ENCODE data around the gene MYO16. TPM values are rescaled to one million over a fixed set of nuclear protein-coding genes. Genes with fewer than 3 reads are reported as not detected.

MYO16 gene
- total RNA-seq, 3 donors from 2014 or later: 0.15 to 0.48 (median 0.33) TPM

DNA sequence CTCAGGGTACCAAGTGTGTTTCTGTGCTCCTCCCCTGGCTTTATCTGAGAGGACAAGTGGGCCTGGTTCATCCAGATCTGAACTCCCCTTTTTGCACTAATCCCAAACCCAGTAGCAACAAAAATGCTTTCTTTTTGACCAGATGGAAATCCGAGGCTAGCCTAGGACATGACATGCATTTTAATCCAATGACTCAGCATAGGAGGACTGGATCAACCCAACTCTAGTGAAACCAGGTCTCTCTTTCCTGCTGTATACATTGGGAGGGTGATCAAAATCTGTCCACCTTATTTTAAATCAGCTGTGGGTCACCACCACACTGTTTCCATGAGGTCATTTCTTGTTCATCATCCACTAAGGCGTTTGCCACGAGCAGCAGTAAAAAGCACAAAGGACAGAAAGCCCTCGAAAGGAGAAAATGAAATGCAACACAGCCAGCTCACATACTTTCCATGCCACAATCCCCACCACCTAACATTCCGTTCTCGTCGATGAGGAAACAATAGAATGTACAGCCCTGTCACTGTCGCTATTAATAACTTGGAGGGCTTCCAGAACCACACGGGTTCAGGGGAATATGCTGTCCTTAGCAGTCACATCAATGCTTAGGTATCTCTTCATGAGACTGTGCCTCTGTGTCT, 614.0 kb downstream of the MYO16 start:
- DNase-seq (ENCODE audit: low spot score in 2 of 2): peak in 1 of 2 donors; percentile 76
- Histone ChIP-seq H3K36me3 (no peaks in the 10 kb centered on the region), H3K27ac (peak overlapping the region; percentile 64 to 75), H3K27me3 (no peaks in the 10 kb centered on the region), H3K4me3 (peak overlapping the region in 2 of 3 donors; percentile 12 to 37), H3K4me1 (no peaks in the 10 kb centered on the region), H3K9me3 (peaks cover 0 to 11% of the 10 kb centered on the region in 2 donors)
- TF ChIP-seq, protein P1, sequence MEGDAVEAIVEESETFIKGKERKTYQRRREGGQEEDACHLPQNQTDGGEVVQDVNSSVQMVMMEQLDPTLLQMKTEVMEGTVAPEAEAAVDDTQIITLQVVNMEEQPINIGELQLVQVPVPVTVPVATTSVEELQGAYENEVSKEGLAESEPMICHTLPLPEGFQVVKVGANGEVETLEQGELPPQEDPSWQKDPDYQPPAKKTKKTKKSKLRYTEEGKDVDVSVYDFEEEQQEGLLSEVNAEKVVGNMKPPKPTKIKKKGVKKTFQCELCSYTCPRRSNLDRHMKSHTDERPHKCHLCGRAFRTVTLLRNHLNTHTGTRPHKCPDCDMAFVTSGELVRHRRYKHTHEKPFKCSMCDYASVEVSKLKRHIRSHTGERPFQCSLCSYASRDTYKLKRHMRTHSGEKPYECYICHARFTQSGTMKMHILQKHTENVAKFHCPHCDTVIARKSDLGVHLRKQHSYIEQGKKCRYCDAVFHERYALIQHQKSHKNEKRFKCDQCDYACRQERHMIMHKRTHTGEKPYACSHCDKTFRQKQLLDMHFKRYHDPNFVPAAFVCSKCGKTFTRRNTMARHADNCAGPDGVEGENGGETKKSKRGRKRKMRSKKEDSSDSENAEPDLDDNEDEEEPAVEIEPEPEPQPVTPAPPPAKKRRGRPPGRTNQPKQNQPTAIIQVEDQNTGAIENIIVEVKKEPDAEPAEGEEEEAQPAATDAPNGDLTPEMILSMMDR (IDR thresholded peaks at IDR 0.05): no peak
- TF ChIP-seq POLR2AphosphoS5 (IDR thresholded peaks at IDR 0.05) (peak in 2 of 3 donors; percentile 40 to 49), POLR2A (IDR thresholded peaks at IDR 0.05) (no peak)
- intact Hi-C loops (cut with DNase I; ENCODE audit: low total_unique reads): no loop called here

- intact Hi-C loops (cut with DNase I; ENCODE audit: low total_unique reads): no loop called here
- TF ChIP-seq, protein P1 (IDR thresholded peaks at IDR 0.05): no peak
- TF ChIP-seq POLR2A (IDR thresholded peaks at IDR 0.05): no peak
- TF ChIP-seq POLR2AphosphoS5 (IDR thresholded peaks at IDR 0.05): no peak
- Histone ChIP-seq H3K9me3 (peaks cover 0 to 11% of the 10 kb centered on the region in 2 donors), H3K27me3 (no peaks in the 10 kb centered on the region), H3K27ac (peak overlapping the region; percentile 35 to 75), H3K4me1 (no peaks in the 10 kb centered on the region), H3K4me3 (no peak overlapping the region), H3K36me3 (no peaks in the 10 kb centered on the region)
- DNase-seq (ENCODE audit: low spot score in 2 of 2): no peak
These were observed 615.2 kb downstream of the MYO16 start for GRCh38 chr13:109244566-109244965.

GRCh38 chr13:109246001-109246400, 616.6 kb downstream of the MYO16 start:
- no peaks in the 10 kb centered on the region for H3K36me3 ChIP-seq
- no peak overlapping the region for H3K4me3 ChIP-seq
- intact Hi-C loops (cut with DNase I; ENCODE audit: low total_unique reads): no loop called here
- DNase-seq (ENCODE audit: low spot score in 2 of 2): no peak
- peaks cover 0 to 11% of the 10 kb centered on the region in 2 donors for H3K9me3 ChIP-seq
- H3K27me3 ChIP-seq: no peaks in the 10 kb centered on the region
- no peak overlapping the region for H3K27ac ChIP-seq
- TF ChIP-seq POLR2AphosphoS5 (IDR thresholded peaks at IDR 0.05): no peak
- no peaks in the 10 kb centered on the region for H3K4me1 ChIP-seq

- Histone ChIP-seq H3K27ac (no peak overlapping the region), H3K4me1 (no peaks in the 10 kb centered on the region), H3K9me3 (peaks cover 0 to 11% of the 10 kb centered on the region in 2 donors), H3K27me3 (no peaks in the 10 kb centered on the region), H3K36me3 (no peaks in the 10 kb centered on the region), H3K4me3 (no peak overlapping the region)
- TF ChIP-seq, protein P1 (IDR thresholded peaks at IDR 0.05): no peak
- TF ChIP-seq POLR2A (IDR thresholded peaks at IDR 0.05): no peak
- TF ChIP-seq POLR2AphosphoS5 (IDR thresholded peaks at IDR 0.05): no peak
- DNase-seq (ENCODE audit: low spot score in 2 of 2): no peak
- intact Hi-C loops (cut with DNase I; ENCODE audit: low total_unique reads): no loop called here
These were observed 620.5 kb downstream of the MYO16 start for GRCh38 chr13:109249780-109250528.

- intact Hi-C loops (cut with DNase I; ENCODE audit: low total_unique reads): no loop called here
- Histone ChIP-seq H3K9me3 (peaks cover 0 to 11% of the 10 kb centered on the region in 2 donors), H3K27ac (no peak overlapping the region)
These were observed 622.5 kb downstream of the MYO16 start for GRCh38 chr13:109251956-109252355.

More at GRCh38 chr13:109251956-109252355, 622.5 kb downstream of the MYO16 start:
- no peak for DNase-seq (ENCODE audit: low spot score in 2 of 2)
- Histone ChIP-seq H3K36me3 (no peaks in the 10 kb centered on the region), H3K27me3 (no peaks in the 10 kb centered on the region), H3K4me1 (no peaks in the 10 kb centered on the region), H3K4me3 (no peak overlapping the region)
- no peak for TF ChIP-seq POLR2A (IDR thresholded peaks at IDR 0.05)
- TF ChIP-seq POLR2AphosphoS5 (IDR thresholded peaks at IDR 0.05): no peak
- TF ChIP-seq, protein P1 (IDR thresholded peaks at IDR 0.05): no peak

All from breast epithelium (tissue), 4 donors.